WI38 (cell line): ENCODE results near the gene MRGPRD.

ENCODE experiments used
- H3K4me3 ChIP-seq: 2 replicates; pipeline ENCODE4 v1.5.1; 2011; ENCODE audit warnings: low read depth, mild to moderate bottlenecking, control low read depth, low read length
- CTCF ChIP-seq: IDR thresholded peaks from 2 replicates; pipeline ENCODE4 v1.5.1; 2012; ENCODE audit warnings: low read depth, mild to moderate bottlenecking, control low read depth, low read length

Gene MRGPRD

DNA sequence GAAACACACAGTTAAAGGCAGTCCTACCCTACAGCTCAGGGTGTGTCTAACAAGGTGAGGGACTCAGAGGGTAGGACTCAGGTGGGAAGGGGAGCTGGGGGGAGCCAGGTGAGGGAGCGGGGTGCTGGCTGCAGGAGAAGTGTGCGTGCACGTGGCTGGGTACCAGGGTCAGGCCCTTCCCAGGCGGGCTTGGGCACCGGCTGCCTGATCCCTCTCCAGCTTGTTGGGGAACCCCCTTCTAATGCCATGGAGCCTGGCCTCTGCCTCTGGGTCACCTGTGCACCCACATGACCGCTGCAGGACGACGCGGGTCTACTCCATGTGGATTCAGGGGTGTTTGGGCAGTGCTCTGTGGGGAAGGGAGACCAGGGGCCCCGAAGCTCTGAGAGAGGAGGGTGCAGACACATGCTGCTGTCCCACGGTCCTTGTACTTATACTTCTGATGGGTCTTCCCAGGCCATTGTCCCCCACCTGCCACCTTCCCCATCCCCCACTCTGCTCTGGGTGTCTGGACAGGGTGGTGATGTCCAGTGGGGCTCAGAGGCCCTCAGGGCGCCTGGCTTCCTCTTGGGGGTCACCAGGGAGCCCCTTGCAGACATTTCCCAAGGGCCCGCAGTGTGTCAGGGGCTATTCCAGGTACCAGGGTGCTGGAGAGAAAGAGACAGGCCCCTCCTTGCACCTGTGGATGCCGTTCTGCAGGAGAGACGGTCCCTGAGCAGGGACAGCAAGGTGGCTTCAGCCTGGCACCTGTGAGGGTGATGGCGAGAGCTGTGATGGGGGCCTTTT is 10.4 kb upstream of the MRGPRD start:
- no peak for TF ChIP-seq CTCF
- no peak overlapping the region for H3K4me3 ChIP-seq

GRCh38 chr11:68989936-68990606 is 9.3 kb upstream of the MRGPRD start:
- no peak overlapping the region for H3K4me3 ChIP-seq

GRCh38 chr11:68988491-68988890 is 7.7 kb upstream of the MRGPRD start:
- H3K4me3 ChIP-seq = no peak overlapping the region
- no peak for TF ChIP-seq CTCF

More at GRCh38 chr11:68989936-68990606, 9.3 kb upstream of the MRGPRD start:
- TF ChIP-seq CTCF = no peak

- TF ChIP-seq CTCF = no peak
Observed at GRCh38 chr11:68987211-68987610, 6.4 kb upstream of the MRGPRD start.

DNA sequence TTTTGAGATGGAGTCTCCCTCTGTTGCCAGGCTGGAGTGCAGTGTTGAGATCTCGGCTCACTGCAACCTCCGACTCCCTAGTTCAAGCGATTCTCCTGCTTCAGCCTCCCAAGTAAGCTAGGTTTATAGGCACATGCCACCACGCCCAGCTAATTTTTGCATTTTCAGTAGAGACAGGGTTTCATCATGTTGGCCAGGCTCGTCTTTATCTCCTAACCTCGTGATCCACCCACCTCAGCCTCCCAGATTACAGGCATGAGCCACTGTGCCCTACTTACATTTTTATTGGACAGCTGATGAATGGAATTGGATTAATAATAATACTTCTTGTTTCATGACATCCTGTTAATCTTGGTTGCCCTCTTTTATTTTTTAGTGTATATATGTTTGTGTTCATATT is 3.0 kb upstream of the MRGPRD start:
- TF ChIP-seq CTCF = no peak
- H3K4me3 ChIP-seq = no peak overlapping the region

More at GRCh38 chr11:68987211-68987610, 6.4 kb upstream of the MRGPRD start:
- no peak overlapping the region for H3K4me3 ChIP-seq

DNA sequence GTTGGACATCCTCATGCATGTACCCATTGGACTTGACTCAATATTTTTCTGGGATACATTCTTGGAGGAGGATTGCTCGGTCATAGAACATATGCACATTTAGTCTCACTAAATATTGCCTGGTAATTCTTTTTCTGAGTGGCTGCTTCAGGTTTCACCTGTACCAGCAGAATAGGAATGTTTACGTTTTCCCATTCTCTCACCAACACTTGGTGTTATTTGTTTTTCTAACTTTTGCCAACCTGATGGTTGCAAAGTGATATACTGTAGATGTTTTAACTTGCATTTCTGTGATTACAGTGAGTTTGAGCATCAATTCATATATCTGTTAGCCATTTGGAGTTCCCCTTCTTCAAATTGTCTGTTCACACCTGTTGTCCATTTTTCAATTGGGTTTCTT is 1.3 kb upstream of the MRGPRD start:
- H3K4me3 ChIP-seq = no peak overlapping the region
- TF ChIP-seq CTCF = no peak
